MCF 10A (cell line): ENCODE measurements around the gene PMM1. TPM values are rescaled to one million over a fixed set of nuclear protein-coding genes. Genes with fewer than 3 reads are reported as not detected.

Experiments
- BruUV-seq: library from RNA; stranded (reverse); fragments of 400-500 nt; replicated peaks from 2 replicates; lab custom pipeline; 2021; lab: Mats Ljungman, UMichigan
- CTCF ChIA-PET: fragments of 300-600 bp; sonication (Branson Sonifier 250); formaldehyde crosslinking; extraction: SDS; loops from one replicate; lab custom pipeline; 2021; ENCODE audit warnings: antibody characterized with exemption, inconsistent platforms; lab: Yijun Ruan, JAX
- POLR2A ChIA-PET: fragments of 300-600, 350-650 bp; sonication (Branson Sonifier 250); formaldehyde crosslinking; extraction: SDS; loops from one replicate; lab custom pipeline; 2020; ENCODE audit warnings: antibody characterized with exemption, inconsistent platforms; lab: Yijun Ruan, JAX
- DNase-seq: peaks from one replicate; pipeline ENCODE4 v3.0.0-alpha.2; 2018; ENCODE audit not compliant: unreplicated experiment
- H3K27ac Mint-ChIP-seq: one replicate; pipeline ENCODE4 v1.8.0; 2022; ENCODE audit warnings: mild to moderate bottlenecking, low read depth, mixed read lengths; ENCODE audit not compliant: unreplicated experiment
- H3K27me3 Mint-ChIP-seq: one replicate; pipeline ENCODE4 v1.8.0; 2022; ENCODE audit warnings: mixed read lengths; ENCODE audit not compliant: insufficient read depth, unreplicated experiment
- H3K36me3 Mint-ChIP-seq: one replicate; pipeline ENCODE4 v1.8.0; 2022; ENCODE audit warnings: mild to moderate bottlenecking, moderate library complexity, mixed read lengths; ENCODE audit not compliant: insufficient read depth, unreplicated experiment
- H3K4me1 Mint-ChIP-seq: one replicate; pipeline ENCODE4 v1.8.0; 2022; ENCODE audit warnings: mixed read lengths; ENCODE audit not compliant: insufficient read depth, unreplicated experiment
- H3K4me3 Mint-ChIP-seq: one replicate; pipeline ENCODE4 v1.8.0; 2022; ENCODE audit warnings: mild to moderate bottlenecking, moderate library complexity, mixed read lengths; ENCODE audit not compliant: unreplicated experiment
- H3K9me3 Mint-ChIP-seq: one replicate; pipeline ENCODE4 v1.8.0; 2022; ENCODE audit warnings: mixed read lengths; ENCODE audit not compliant: unreplicated experiment
- intact Hi-C: fragments of 100-400 bp; cut with micrococcal nuclease; formaldehyde crosslinking; loops from 2 replicates; pipeline ENCODE4 v1.14.1; 2022
- total RNA-seq: library from RNA; stranded (reverse); gene quantifications from 2 replicates; pipeline ENCODE4 v1.2.3, GENCODE V29; 2022
- TF ChIP-seq, protein P1 (sequence below): fragments of 200-600 bp; IDR thresholded peaks from one replicate; pipeline ENCODE4 v1.8.0; 2022; ENCODE audit warnings: antibody characterized with exemption, mild to moderate bottlenecking; ENCODE audit not compliant: unreplicated experiment

Gene PMM1
- total RNA-seq, 1 experiment from 2014 or later: 29.9 TPM

GRCh38 chr22:41587347-41587723 lies 2.3 kb downstream of the PMM1 start:
- ChIA-PET CTCF (no interaction called here), POLR2A (interaction anchor here (1.0 kb wide), 1 partner anchor 11 kb away, joined by 3 read pairs; no protein-coding TSS in a partner anchor)
- DNase-seq: no peak
- TF ChIP-seq, protein P1, sequence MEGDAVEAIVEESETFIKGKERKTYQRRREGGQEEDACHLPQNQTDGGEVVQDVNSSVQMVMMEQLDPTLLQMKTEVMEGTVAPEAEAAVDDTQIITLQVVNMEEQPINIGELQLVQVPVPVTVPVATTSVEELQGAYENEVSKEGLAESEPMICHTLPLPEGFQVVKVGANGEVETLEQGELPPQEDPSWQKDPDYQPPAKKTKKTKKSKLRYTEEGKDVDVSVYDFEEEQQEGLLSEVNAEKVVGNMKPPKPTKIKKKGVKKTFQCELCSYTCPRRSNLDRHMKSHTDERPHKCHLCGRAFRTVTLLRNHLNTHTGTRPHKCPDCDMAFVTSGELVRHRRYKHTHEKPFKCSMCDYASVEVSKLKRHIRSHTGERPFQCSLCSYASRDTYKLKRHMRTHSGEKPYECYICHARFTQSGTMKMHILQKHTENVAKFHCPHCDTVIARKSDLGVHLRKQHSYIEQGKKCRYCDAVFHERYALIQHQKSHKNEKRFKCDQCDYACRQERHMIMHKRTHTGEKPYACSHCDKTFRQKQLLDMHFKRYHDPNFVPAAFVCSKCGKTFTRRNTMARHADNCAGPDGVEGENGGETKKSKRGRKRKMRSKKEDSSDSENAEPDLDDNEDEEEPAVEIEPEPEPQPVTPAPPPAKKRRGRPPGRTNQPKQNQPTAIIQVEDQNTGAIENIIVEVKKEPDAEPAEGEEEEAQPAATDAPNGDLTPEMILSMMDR: no peak
- BruUV-seq: no TSS peak
- Mint-ChIP-seq H3K27ac (no peak overlapping the region), H3K4me1 (peaks cover 4% of the 10 kb centered on the region), H3K27me3 (no peaks in the 10 kb centered on the region), H3K9me3 (no peaks in the 10 kb centered on the region), H3K4me3 (no peak overlapping the region), H3K36me3 (peaks cover 17% of the 10 kb centered on the region)
- intact Hi-C loops: no loop called here

DNA sequence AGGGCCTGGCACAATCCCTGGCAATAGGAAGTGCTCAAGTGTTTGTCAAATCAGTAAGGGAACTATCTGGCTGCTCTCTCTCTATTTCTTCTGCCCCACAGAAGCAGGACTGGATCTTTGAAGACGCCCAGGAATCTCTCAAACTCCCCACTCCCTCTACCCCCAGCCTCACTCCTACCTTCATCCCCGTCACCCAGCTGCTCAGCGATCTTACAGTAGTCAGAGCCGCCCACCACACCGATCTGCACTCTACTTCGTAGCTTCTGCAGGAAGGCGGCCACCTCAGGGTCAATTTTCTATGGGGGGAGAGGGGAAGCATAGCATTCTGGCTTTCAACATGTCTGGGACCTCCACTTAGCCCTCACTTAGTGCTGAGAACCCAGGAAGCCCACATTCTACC lies 3.7 kb downstream of the PMM1 start:
- Mint-ChIP-seq H3K27ac (no peak overlapping the region), H3K9me3 (no peaks in the 10 kb centered on the region), H3K4me3 (no peak overlapping the region), H3K27me3 (no peaks in the 10 kb centered on the region), H3K36me3 (peaks cover 22% of the 10 kb centered on the region), H3K4me1 (peaks cover 4% of the 10 kb centered on the region)
- TF ChIP-seq, protein P1: no peak
- intact Hi-C loops: no loop called here
- DNase-seq: no peak
- ChIA-PET CTCF (interaction anchor here (0.8 kb wide), 1 partner anchor 8 kb away, joined by 4 read pairs; no protein-coding TSS in a partner anchor), POLR2A (no interaction called here)
- BruUV-seq: no TSS peak

DNA sequence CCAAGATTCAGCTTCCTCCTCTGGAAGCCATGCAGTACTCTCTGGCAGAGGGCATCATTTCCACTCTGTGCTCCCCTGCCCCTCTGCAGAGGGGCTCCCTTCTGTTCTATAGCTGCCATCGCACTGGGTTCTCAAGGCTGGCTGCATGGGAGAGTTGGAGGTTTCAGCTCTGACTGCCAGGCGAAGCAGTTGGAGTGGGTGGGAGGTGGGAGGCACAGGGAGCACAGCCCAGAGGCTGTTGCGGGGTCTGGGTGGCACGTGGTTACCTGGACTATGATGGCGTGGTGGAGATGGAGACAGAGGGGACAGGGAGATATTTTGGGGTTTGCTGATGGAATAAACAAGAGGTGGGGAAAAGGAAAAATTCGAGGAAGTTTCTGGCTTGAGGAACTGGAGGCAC lies 4.8 kb downstream of the PMM1 start:
- intact Hi-C loops: no loop called here
- peaks cover 4% of the 10 kb centered on the region for H3K4me1 Mint-ChIP-seq
- no peak for DNase-seq
- no peak overlapping the region for H3K4me3 Mint-ChIP-seq
- POLR2A ChIA-PET: interaction anchor here (0.6 kb wide), 1 partner anchor 33 kb away, joined by 3 read pairs; no protein-coding TSS in a partner anchor
- no peaks in the 10 kb centered on the region for H3K9me3 Mint-ChIP-seq
- CTCF ChIA-PET: no interaction called here
- H3K36me3 Mint-ChIP-seq: peaks cover 22% of the 10 kb centered on the region
- no peaks in the 10 kb centered on the region for H3K27me3 Mint-ChIP-seq
- BruUV-seq: no TSS peak
- TF ChIP-seq, protein P1: no peak
- no peak overlapping the region for H3K27ac Mint-ChIP-seq

DNA sequence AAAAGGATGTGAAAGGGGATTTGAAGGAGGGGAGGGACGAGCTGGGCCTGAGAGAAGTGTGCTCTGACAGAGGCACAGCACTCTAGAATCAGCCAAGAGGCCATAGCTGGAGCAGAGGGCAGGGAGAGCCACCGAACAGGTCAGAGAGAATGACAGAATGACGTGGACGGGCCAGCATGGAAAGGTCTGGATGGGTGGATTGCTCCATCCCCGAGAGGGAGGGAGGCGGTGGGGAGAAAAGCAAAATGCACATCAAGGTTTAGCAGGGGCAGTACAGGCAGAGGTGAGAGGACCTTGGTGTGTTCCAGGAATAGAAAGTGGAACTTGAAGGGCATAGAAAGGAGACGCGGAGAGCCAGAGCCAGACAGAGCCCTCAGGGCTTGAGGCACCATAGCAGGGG lies 6.9 kb downstream of the PMM1 start:
- no peaks in the 10 kb centered on the region for H3K4me1 Mint-ChIP-seq
- H3K36me3 Mint-ChIP-seq: peaks cover 32% of the 10 kb centered on the region
- ChIA-PET CTCF (no interaction called here), POLR2A (interaction anchor here (0.6 kb wide), 1 partner anchor 742 kb away, joined by 3 read pairs; no protein-coding TSS in a partner anchor)
- BruUV-seq: no TSS peak
- no peaks in the 10 kb centered on the region for H3K27me3 Mint-ChIP-seq
- no peak overlapping the region for H3K27ac Mint-ChIP-seq
- DNase-seq: no peak
- intact Hi-C loops: no loop called here
- no peaks in the 10 kb centered on the region for H3K9me3 Mint-ChIP-seq
- TF ChIP-seq, protein P1: no peak
- H3K4me3 Mint-ChIP-seq: no peak overlapping the region
